Memory B cell (primary cell): Measurements from ENCODE around the gene DDX51.
"Not testable (repeated sequence)": the region's sequence is repeated elsewhere in the genome, so short reads cannot be mapped to it uniquely, and the experiment has no call there.

ENCODE experiments used
- ATAC-seq: fragments of 150-1000 bp; cut with Tn5 transposase; 2 replicates; pipeline ENCODE4 v1.10.0; 2021; ENCODE audit warnings: low read depth, mild to moderate bottlenecking, moderate library complexity
- DNase-seq, 2 donors: peaks; one replicate each; pipeline ENCODE4 v3.0.0; 2022; ENCODE audit warnings: low spot score in 2 of 2
- H3K27ac Mint-ChIP-seq: one replicate; pipeline ENCODE4 v1.8.0; 2022; ENCODE audit warnings: mild to moderate bottlenecking, moderate library complexity, mixed read lengths
- H3K27me3 Mint-ChIP-seq: one replicate; pipeline ENCODE4 v1.8.0; 2022; ENCODE audit warnings: mixed read lengths
- H3K36me3 Mint-ChIP-seq: one replicate; pipeline ENCODE4 v1.8.0; 2022; ENCODE audit warnings: mild to moderate bottlenecking, mixed read lengths
- H3K4me1 Mint-ChIP-seq: one replicate; pipeline ENCODE4 v1.8.0; 2022; ENCODE audit warnings: mixed read lengths
- H3K4me3 Mint-ChIP-seq: one replicate; pipeline ENCODE4 v1.8.0; 2022; ENCODE audit warnings: mild to moderate bottlenecking, moderate library complexity, mixed read lengths
- H3K9me3 Mint-ChIP-seq: one replicate; pipeline ENCODE4 v1.8.0; 2022; ENCODE audit warnings: mixed read lengths

Gene DDX51

GRCh38 chr12:132156573-132157325, 12.6 kb upstream of the DDX51 start:
- ATAC-seq (no peak), DNase-seq (no peak)
- Mint-ChIP-seq H3K27ac (no peak overlapping the region), H3K4me3 (no peak overlapping the region), H3K9me3 (no peaks in the 10 kb centered on the region), H3K27me3 (no peaks in the 10 kb centered on the region), H3K4me1 (peaks cover 5% of the 10 kb centered on the region), H3K36me3 (no peaks in the 10 kb centered on the region)

GRCh38 chr12:132155771-132156572, 11.9 kb upstream of the DDX51 start:
- H3K27ac Mint-ChIP-seq: no peak overlapping the region
- H3K9me3 Mint-ChIP-seq: no peaks in the 10 kb centered on the region
- H3K36me3 Mint-ChIP-seq: no peaks in the 10 kb centered on the region
- H3K4me3 Mint-ChIP-seq: no peak overlapping the region
- DNase-seq (no peak), ATAC-seq (no peak)
- peaks cover 5% of the 10 kb centered on the region for H3K4me1 Mint-ChIP-seq
- H3K27me3 Mint-ChIP-seq: no peaks in the 10 kb centered on the region

GRCh38 chr12:132154941-132155770, 11.0 kb upstream of the DDX51 start:
- DNase-seq: no peak
- no peak for ATAC-seq
- Mint-ChIP-seq H3K4me3 (peak overlapping the region; percentile 15), H3K27me3 (no peaks in the 10 kb centered on the region), H3K9me3 (no peaks in the 10 kb centered on the region), H3K27ac (no peak overlapping the region), H3K36me3 (peaks cover 2% of the 10 kb centered on the region), H3K4me1 (peaks cover 5% of the 10 kb centered on the region)

- peak overlapping the region; percentile 68 for H3K4me3 Mint-ChIP-seq
- ATAC-seq (peak; percentile 41), DNase-seq (no peak)
- H3K9me3 Mint-ChIP-seq: no peaks in the 10 kb centered on the region
- peaks cover 5% of the 10 kb centered on the region for H3K4me1 Mint-ChIP-seq
- H3K36me3 Mint-ChIP-seq: peaks cover 2% of the 10 kb centered on the region
- H3K27ac Mint-ChIP-seq: peak overlapping the region; percentile 42
- H3K27me3 Mint-ChIP-seq: no peaks in the 10 kb centered on the region
These were observed 10.2 kb upstream of the DDX51 start for GRCh38 chr12:132154341-132154761.

- Mint-ChIP-seq H3K4me1 (peaks cover 5% of the 10 kb centered on the region), H3K36me3 (peaks cover 2% of the 10 kb centered on the region), H3K4me3 (peak overlapping the region; percentile 68), H3K27me3 (no peaks in the 10 kb centered on the region), H3K27ac (peak overlapping the region; percentile 42), H3K9me3 (no peaks in the 10 kb centered on the region)
- DNase-seq: peak; percentile 68 to 69
- ATAC-seq: peak; percentile 94
These were observed 9.6 kb upstream of the DDX51 start for GRCh38 chr12:132153501-132154340.

- Mint-ChIP-seq H3K27ac (no peak overlapping the region), H3K4me1 (peaks cover 5% of the 10 kb centered on the region), H3K4me3 (no peak overlapping the region), H3K36me3 (peaks cover 2% of the 10 kb centered on the region), H3K9me3 (no peaks in the 10 kb centered on the region), H3K27me3 (no peaks in the 10 kb centered on the region)
- ATAC-seq (no peak), DNase-seq (no peak)
These were observed 8.8 kb upstream of the DDX51 start for GRCh38 chr12:132152953-132153352.

GRCh38 chr12:132152411-132152821, 8.3 kb upstream of the DDX51 start:
- DNase-seq (no peak), ATAC-seq (no peak)
- H3K27me3 Mint-ChIP-seq: no peaks in the 10 kb centered on the region
- H3K27ac Mint-ChIP-seq: no peak overlapping the region
- peaks cover 2% of the 10 kb centered on the region for H3K36me3 Mint-ChIP-seq
- no peaks in the 10 kb centered on the region for H3K9me3 Mint-ChIP-seq
- no peak overlapping the region for H3K4me3 Mint-ChIP-seq
- H3K4me1 Mint-ChIP-seq: peaks cover 5% of the 10 kb centered on the region

GRCh38 chr12:132151766-132152410, 7.8 kb upstream of the DDX51 start:
- no peak for ATAC-seq

GRCh38 chr12:132151145-132151765, 7.1 kb upstream of the DDX51 start:
- Mint-ChIP-seq H3K9me3 (no peaks in the 10 kb centered on the region), H3K27ac (no peak overlapping the region), H3K4me3 (no peak overlapping the region), H3K36me3 (peaks cover 2% of the 10 kb centered on the region), H3K4me1 (peaks cover 7% of the 10 kb centered on the region), H3K27me3 (no peaks in the 10 kb centered on the region)
- no peak for DNase-seq
- ATAC-seq: no peak

More at GRCh38 chr12:132151766-132152410, 7.8 kb upstream of the DDX51 start:
- Mint-ChIP-seq H3K27me3 (no peaks in the 10 kb centered on the region), H3K4me1 (peaks cover 5% of the 10 kb centered on the region), H3K9me3 (no peaks in the 10 kb centered on the region), H3K27ac (no peak overlapping the region), H3K4me3 (no peak overlapping the region), H3K36me3 (peaks cover 2% of the 10 kb centered on the region)
- no peak for DNase-seq

- ATAC-seq (no peak), DNase-seq (no peak)
- Mint-ChIP-seq H3K9me3 (no peaks in the 10 kb centered on the region), H3K4me3 (no peak overlapping the region), H3K27me3 (no peaks in the 10 kb centered on the region), H3K36me3 (peaks cover 2% of the 10 kb centered on the region), H3K4me1 (peaks cover 11% of the 10 kb centered on the region), H3K27ac (no peak overlapping the region)
These were observed 6.6 kb upstream of the DDX51 start for GRCh38 chr12:132150780-132151144.

GRCh38 chr12:132149526-132149925, 5.4 kb upstream of the DDX51 start:
- peaks cover 21% of the 10 kb centered on the region for H3K4me1 Mint-ChIP-seq
- not testable (repeated sequence) for H3K36me3 Mint-ChIP-seq, H3K27ac Mint-ChIP-seq, DNase-seq, H3K9me3 Mint-ChIP-seq, H3K4me3 Mint-ChIP-seq, ATAC-seq, H3K27me3 Mint-ChIP-seq

GRCh38 chr12:132148368-132149045, 4.4 kb upstream of the DDX51 start:
- Mint-ChIP-seq H3K9me3 (no peaks in the 10 kb centered on the region), H3K36me3 (peaks cover 5% of the 10 kb centered on the region), H3K4me1 (peaks cover 19% of the 10 kb centered on the region), H3K27me3 (no peaks in the 10 kb centered on the region), H3K4me3 (no peak overlapping the region), H3K27ac (no peak overlapping the region)
- ATAC-seq (no peak), DNase-seq (no peak)
